NCI-H748 (cell line): ENCODE data around the gene CADM3.
A peak's percentile ranks its signal among the peaks of the same experiment; 100 is the strongest.

Experiments
- DNase-seq: peaks from one replicate; lab custom pipeline; 2025; ENCODE audit not compliant: unreplicated experiment; lab: John Stamatoyannopoulos, UW

CADM3 gene

GRCh38 chr1:159172614-159173291 is 1.3 kb downstream of the CADM3 start:
- DNase-seq, result no peak

- no peak for DNase-seq
Observed at GRCh38 chr1:159173320-159173719, 1.9 kb downstream of the CADM3 start.

DNA sequence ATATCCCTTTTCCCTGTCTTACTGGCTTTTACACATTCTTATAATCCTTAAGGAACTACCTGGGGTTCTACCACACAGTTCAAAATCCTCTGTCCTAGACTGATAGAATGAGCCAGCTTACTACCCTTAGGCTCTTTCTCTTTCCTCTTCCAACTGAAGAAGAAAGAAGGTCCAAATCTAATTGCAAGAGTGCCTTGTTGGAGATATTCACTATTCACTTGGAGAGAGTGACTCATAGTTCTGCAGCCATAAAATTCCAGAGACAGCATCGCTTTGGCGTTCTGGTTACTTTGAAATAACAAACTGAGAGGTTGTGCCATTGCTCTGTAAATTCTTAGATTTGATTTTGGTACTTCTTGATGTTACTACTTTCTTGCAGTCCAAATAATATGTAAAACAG is 4.2 kb downstream of the CADM3 start:
- no peak for DNase-seq

- DNase-seq, result no peak
Observed at GRCh38 chr1:159177272-159177907, 6.0 kb downstream of the CADM3 start.

DNA sequence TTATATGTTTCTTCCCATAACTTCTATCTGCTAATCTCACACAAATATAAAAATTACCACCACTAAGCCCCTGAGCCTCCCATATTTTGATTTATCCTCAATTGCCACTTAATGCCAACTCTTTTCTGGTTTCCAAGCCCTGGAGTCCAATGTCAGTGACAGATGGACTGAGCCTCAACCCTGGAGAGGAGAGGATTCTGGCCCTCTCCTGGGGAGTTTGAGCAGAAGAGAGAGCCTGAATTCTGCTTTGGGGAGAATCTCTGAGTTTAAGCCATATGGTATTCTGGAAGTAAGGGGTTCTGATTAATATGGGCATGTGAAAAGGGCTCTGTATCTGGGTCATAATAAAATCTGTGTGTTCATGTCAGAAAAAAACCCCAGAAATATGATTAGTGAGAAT is 8.5 kb downstream of the CADM3 start:
- DNase-seq, result no peak

DNA sequence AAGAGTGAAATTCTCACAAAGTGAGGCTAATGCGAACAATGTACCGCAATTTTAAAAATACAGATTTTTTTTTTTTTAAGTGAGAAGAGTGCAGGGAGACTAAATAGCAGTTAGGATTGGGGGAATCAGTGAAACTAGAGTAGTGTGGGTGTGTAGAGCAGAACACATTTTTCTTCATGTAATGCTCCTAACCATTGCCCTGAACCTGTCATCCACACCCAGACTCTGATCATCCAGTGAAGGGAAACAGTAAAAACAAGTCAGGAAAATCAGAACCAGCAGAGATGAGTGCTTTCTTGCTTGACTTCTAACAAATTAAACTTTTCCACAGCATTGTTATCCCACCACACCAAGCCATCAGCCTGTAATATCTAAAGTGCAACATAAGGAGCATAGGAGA is 9.1 kb downstream of the CADM3 start:
- no peak for DNase-seq

- DNase-seq, result no peak
Observed at GRCh38 chr1:159181328-159182024, 10.1 kb downstream of the CADM3 start.

DNA sequence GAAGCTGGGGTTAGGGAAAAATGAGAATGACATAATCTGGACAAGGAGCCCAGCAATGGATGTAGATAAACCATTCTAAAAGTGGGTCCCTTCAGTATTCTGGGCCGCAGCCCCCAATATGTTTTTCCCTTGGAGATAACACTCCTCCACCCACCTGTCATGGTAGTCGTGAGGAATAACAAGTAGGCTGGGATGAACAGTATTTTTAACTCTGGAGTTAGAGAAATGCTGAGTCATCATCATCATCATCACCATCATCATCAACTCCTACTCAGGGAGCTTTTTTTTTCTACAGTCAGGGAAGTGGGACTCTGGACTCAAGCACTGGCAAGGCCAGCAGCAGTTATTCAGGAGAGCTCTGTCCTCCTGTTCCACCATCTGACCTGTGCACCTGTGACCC is 12.8 kb downstream of the CADM3 start:
- DNase-seq, result no peak

- no peak for DNase-seq
Observed at GRCh38 chr1:159185121-159185520, 13.7 kb downstream of the CADM3 start.

DNA sequence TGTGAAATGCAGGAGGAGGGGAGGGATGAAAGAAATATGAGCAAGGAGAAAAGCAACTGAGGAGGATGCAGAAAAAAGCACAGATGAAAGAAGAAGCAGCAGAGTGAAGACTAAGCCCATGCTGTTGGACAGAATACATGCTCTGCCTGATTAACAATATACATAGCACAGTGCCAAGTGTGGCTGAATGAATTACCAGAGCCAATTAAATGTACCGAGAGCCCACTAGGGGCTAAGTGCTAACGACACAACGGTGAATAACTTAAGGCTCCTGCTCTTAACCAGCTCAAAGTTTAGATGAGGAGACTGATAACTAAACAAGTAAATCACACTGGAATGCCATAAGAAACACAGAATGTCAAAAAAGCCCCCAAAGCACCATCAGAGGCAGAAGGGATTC is 15.6 kb downstream of the CADM3 start:
- no peak for DNase-seq

GRCh38 chr1:159187647-159188374 is 16.4 kb downstream of the CADM3 start:
- DNase-seq, result no peak

GRCh38 chr1:159188375-159188788 is 17.0 kb downstream of the CADM3 start:
- DNase-seq, result peak; percentile 1

DNA sequence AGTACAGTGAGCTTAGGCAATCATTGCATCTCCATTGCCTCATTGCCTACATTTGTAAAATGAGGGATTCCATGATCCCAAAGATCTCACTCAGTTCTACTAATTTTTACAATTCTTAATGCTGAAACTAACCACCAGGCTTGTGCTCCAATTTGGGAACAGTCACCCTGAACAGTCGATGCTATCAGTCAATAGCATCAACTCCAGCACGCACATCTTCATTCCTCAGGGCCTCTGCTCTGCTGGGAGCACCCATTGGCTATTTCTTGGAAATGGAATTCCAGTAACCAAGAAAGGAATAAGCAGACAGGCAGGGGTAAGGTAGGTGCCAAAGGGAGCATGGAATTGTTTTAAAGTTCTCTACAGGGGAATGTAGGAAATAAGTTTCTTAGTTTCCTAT is 19.0 kb downstream of the CADM3 start:
- DNase-seq, result no peak

DNA sequence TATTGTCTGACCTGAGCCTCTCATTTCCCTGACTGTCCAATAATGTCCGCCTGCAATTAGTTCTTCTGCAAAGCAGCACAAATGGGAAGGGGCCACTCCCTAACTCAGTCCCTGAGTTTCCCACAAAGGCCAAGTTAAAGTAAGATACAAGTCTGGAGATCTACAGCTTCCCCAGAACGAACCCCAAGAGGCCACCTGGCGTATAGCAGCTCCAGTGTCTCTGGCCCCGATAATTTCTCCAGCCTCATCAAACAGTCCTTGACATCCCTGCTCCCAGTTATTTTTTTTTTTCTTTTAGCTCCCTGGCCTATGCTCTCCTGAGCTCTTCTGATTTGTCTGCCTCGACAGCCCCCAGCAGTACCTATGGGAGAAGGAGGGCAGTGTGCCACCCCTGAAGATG is 25.1 kb downstream of the CADM3 start:
- DNase-seq, result no peak

- DNase-seq, result peak; percentile 42
Observed at GRCh38 chr1:159197561-159198557, 26.4 kb downstream of the CADM3 start.

DNA sequence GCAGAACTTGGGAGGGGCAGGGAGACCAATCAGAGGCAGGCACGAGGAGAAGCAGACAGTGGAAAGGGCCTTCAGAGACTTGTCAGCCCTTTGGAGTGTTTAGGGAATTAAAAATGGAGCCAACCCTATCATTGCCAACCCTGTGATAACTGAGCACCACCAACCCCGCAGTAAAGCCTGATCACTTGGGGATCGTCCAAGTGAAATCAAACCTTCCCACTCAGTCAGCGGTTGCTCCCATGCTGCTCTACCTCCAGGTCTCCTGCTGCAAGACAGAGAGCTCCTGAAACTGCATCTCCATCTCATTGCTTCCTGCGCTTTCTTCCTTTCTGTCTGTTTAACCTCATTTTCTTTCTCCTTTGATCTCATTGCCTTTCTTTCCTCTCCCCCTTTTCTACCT is 28.5 kb downstream of the CADM3 start:
- no peak for DNase-seq

DNA sequence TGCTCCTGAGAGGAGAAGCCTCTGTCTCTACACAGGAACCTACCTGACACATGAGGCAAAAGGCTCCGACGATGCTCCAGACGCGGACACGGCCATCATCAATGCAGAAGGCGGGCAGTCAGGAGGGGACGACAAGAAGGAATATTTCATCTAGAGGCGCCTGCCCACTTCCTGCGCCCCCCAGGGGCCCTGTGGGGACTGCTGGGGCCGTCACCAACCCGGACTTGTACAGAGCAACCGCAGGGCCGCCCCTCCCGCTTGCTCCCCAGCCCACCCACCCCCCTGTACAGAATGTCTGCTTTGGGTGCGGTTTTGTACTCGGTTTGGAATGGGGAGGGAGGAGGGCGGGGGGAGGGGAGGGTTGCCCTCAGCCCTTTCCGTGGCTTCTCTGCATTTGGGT is 29.4 kb downstream of the CADM3 start:
- DNase-seq, result no peak

DNA sequence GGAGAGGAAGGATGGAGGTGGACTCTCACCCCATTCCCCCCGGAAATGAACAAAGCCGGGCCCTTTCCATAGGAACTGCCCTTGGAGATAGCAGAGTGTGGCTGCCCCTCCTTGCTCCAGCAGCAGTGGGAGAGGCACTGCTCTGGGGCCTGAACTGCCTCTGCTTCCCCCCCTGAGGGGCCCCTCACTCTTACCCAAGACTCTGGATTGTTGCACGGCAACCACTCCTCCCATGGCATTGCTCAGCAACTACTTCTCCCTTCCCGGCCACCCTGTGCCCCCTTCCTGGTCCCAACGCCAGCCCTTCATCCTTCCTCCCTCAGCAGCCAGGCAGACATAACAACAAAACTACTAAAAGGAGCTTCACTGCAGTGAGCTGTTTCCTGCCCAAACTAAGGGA is 30.2 kb downstream of the CADM3 start:
- no peak for DNase-seq

GRCh38 chr1:159203610-159204009 is 32.2 kb downstream of the CADM3 start:
- DNase-seq, result no peak
